Measurements from ENCODE around the gene RGMA.

Gene RGMA

GRCh38 chr15:93091465-93091864, 2.5 kb upstream of the RGMA start:
- DNase-seq, result no peak

GRCh38 chr15:93089727-93090305, 805 bp upstream of the RGMA start:
- DNase-seq, result no peak

GRCh38 chr15:93088200-93088980, 621 bp downstream of the RGMA start:
- peak in 1 of 5 experiments; percentile 27 for DNase-seq

- DNase-seq, result peak in 4 of 5 experiments; percentile 43 to 69 (median 51)
These were observed 1.2 kb downstream of the RGMA start for GRCh38 chr15:93087825-93088199.

GRCh38 chr15:93086791-93087190, 2.2 kb downstream of the RGMA start:
- no peak for DNase-seq

- DNase-seq, result no peak
These were observed 3.3 kb downstream of the RGMA start for GRCh38 chr15:93085692-93086091.

- no peak for DNase-seq
These were observed 6.2 kb downstream of the RGMA start for GRCh38 chr15:93082861-93083260.

GRCh38 chr15:93081399-93081798, 7.6 kb downstream of the RGMA start:
- no peak for DNase-seq

- no peak for DNase-seq
These were observed 8.6 kb downstream of the RGMA start for GRCh38 chr15:93080451-93080850.

GRCh38 chr15:93076875-93077274, 12.1 kb downstream of the RGMA start:
- DNase-seq, result no peak

- no peak for DNase-seq
These were observed 12.8 kb downstream of the RGMA start for GRCh38 chr15:93076217-93076616.

- no peak for DNase-seq
These were observed 14.4 kb downstream of the RGMA start for GRCh38 chr15:93074599-93074998.

GRCh38 chr15:93073465-93073952, 15.5 kb downstream of the RGMA start:
- DNase-seq, result peak in 1 of 5 experiments; percentile 52

GRCh38 chr15:93072411-93073394, 16.3 kb downstream of the RGMA start:
- DNase-seq, result no peak

- DNase-seq, result no peak
These were observed 17.0 kb downstream of the RGMA start for GRCh38 chr15:93072011-93072410.

- DNase-seq, result no peak
These were observed 17.5 kb downstream of the RGMA start for GRCh38 chr15:93071469-93071936.

- no peak for DNase-seq
These were observed 18.3 kb downstream of the RGMA start for GRCh38 chr15:93070551-93071296.

GRCh38 chr15:93070132-93070531, 18.9 kb downstream of the RGMA start:
- DNase-seq, result no peak

GRCh38 chr15:93068581-93069199, 20.3 kb downstream of the RGMA start:
- no peak for DNase-seq

- no peak for DNase-seq
These were observed 21.3 kb downstream of the RGMA start for GRCh38 chr15:93067649-93068085.

- no peak for DNase-seq
These were observed 22.0 kb downstream of the RGMA start for GRCh38 chr15:93066834-93067648.
